HCT116 (cell line): Measurements from ENCODE around the gene EPSTI1. TPM values are rescaled to one million over a fixed set of nuclear protein-coding genes. Genes with fewer than 3 reads are reported as not detected.
"Not testable (repeated sequence)": the region's sequence is repeated elsewhere in the genome, so short reads cannot be mapped to it uniquely, and the experiment has no call there.

Experiments used
- ATAC-seq: fragments of 200-7000 bp; cut with Tn5 transposase; 2 replicates; pipeline ENCODE4 v1.9.1; 2020; ENCODE audit warnings: mild to moderate bottlenecking, moderate library complexity
- BruUV-seq: library from RNA; stranded (reverse); fragments of 400-500 nt; replicated peaks from 2 replicates; lab custom pipeline; 2021; lab: Mats Ljungman, UMichigan
- CTCF ChIA-PET: fragments of 300-600 bp; sonication (Branson Sonifier 250); formaldehyde crosslinking; loops from one replicate; lab custom pipeline; 2021; ENCODE audit warnings: antibody characterized with exemption; lab: Charles Lee
- POLR2A ChIA-PET: fragments of 300-600, 350-600 bp; sonication (Branson Sonifier 250); formaldehyde crosslinking; loops from one replicate; lab custom pipeline; 2021; ENCODE audit warnings: antibody characterized with exemption; lab: Charles Lee
- RAD21 ChIA-PET, 2 experiments: fragments of 300-600 bp; sonication (Branson Sonifier 250); formaldehyde crosslinking; loops; one replicate each; lab custom pipeline; 2023; ENCODE audit warnings: low total read pairs in 2 of 2; ENCODE audit not compliant: uncharacterized antibody in 2 of 2, unreplicated experiment in 2 of 2, low non-redundant PET in 1 of 2; lab: Charles Lee
- DNase-seq: peaks from one replicate; pipeline ENCODE4 v3.0.0-alpha.2; 2010; ENCODE audit warnings: low read depth, low spot score
- H2AFZ ChIP-seq: fragments of 200-600 bp; shearing (Covaris generic), sonication (generic); 2 replicates; pipeline ENCODE4 v1.6.1; 2017; ENCODE audit warnings: low read depth, mixed run types, mixed read lengths, antibody characterized with exemption, low read length; ENCODE audit not compliant: poor library complexity, severe bottlenecking
- H3K27ac ChIP-seq: 2 replicates; pipeline ENCODE4 v1.5.1; 2012; ENCODE audit warnings: low read depth, low read length
- H3K27me3 ChIP-seq: fragments of 200-600 bp; sonication (generic); 2 replicates; pipeline ENCODE4 v1.6.1; 2016; ENCODE audit warnings: mixed run types, low read length, mixed read lengths; ENCODE audit not compliant: insufficient read depth
- H3K36me3 ChIP-seq, 2 experiments: fragments of 200-500 bp in 1 of 2; fragments of 200-600 bp in 1 of 2; sonication (Bioruptor generic) in 1 of 2; sonication (generic) in 1 of 2; 2 replicates each; pipeline versions ENCODE4 v1.5.1 to v1.6.1; 2014 to 2016; ENCODE audit warnings: low read length in 2 of 2, inconsistent platforms in 1 of 2, mixed read lengths in 1 of 2, mixed run types in 1 of 2; ENCODE audit not compliant: insufficient read depth in 2 of 2, control insufficient read depth in 1 of 2
- H3K4me1 ChIP-seq, 2 experiments: fragments of 200-600 bp in 1 of 2; sonication (generic) in 1 of 2; 2 replicates each; pipeline versions ENCODE4 v1.5.1 to v1.6.1; 2012 to 2017; ENCODE audit warnings: low read length in 2 of 2, inconsistent platforms in 1 of 2, mild to moderate bottlenecking in 1 of 2, mixed read lengths in 1 of 2, mixed run types in 1 of 2, moderate library complexity in 1 of 2; ENCODE audit not compliant: insufficient read depth in 2 of 2, control insufficient read depth in 1 of 2
- H3K4me2 ChIP-seq: fragments of 200-600 bp; sonication (generic); 2 replicates; pipeline ENCODE4 v1.6.1; 2017; ENCODE audit warnings: mixed run types, low read length, mixed read lengths
- H3K4me3 ChIP-seq, 2 experiments: fragments of 200-600 bp in 1 of 2; sonication (generic) in 1 of 2; replicated peaks in 1 of 2; 2 replicates each; pipeline ENCODE4 v1.5.1; 2011 to 2016; ENCODE audit warnings: low read length in 2 of 2, control low read depth in 1 of 2, low read depth in 1 of 2, mild to moderate bottlenecking in 1 of 2, mixed read lengths in 1 of 2, mixed run types in 1 of 2
- H3K79me2 ChIP-seq: fragments of 200-600 bp; sonication (generic); 2 replicates; pipeline ENCODE4 v1.6.1; 2017; ENCODE audit warnings: mild to moderate bottlenecking, mixed run types, low read length, moderate library complexity, mixed read lengths; ENCODE audit not compliant: insufficient read depth
- H3K9ac ChIP-seq: fragments of 200-600 bp; sonication (generic); 2 replicates; pipeline ENCODE4 v1.6.1; 2016; ENCODE audit warnings: low read length, mixed read lengths
- H3K9me2 ChIP-seq: fragments of 200-600 bp; sonication (generic), shearing (Covaris generic); 2 replicates; pipeline ENCODE4 v1.6.1; 2017; ENCODE audit warnings: mixed run types, mild to moderate bottlenecking, moderate library complexity; ENCODE audit not compliant: insufficient read depth
- H3K9me3 ChIP-seq, 2 experiments: fragments of 200-500 bp in 1 of 2; fragments of 200-600 bp in 1 of 2; sonication (Bioruptor generic) in 1 of 2; sonication (generic) in 1 of 2; 2 replicates each; pipeline ENCODE4 v1.6.1; 2014 to 2017; ENCODE audit warnings: low read length in 2 of 2, mixed read lengths in 2 of 2, inconsistent platforms in 1 of 2, low read depth in 1 of 2, mild to moderate bottlenecking in 1 of 2, mixed run types in 1 of 2, moderate library complexity in 1 of 2; ENCODE audit not compliant: control insufficient read depth in 1 of 2, insufficient read depth in 1 of 2
- H4K20me1 ChIP-seq: fragments of 200-600 bp; sonication (generic), shearing (Covaris generic); 2 replicates; pipeline ENCODE4 v1.6.1; 2017; ENCODE audit warnings: mixed run types, mild to moderate bottlenecking, moderate library complexity; ENCODE audit not compliant: insufficient read depth
- EZH2 ChIP-seq: fragments of 200-600 bp; sonication (generic); IDR thresholded peaks from 2 replicates; pipeline ENCODE4 v1.6.1; 2017; ENCODE audit warnings: antibody characterized with exemption, mixed run types
- JUND ChIP-seq: IDR thresholded peaks from 2 replicates; pipeline ENCODE4 v1.6.1; 2012
- RAD21 ChIP-seq: IDR thresholded peaks from 2 replicates; pipeline ENCODE4 v1.6.1; 2012; ENCODE audit warnings: low read depth, mild to moderate bottlenecking
- intact Hi-C: fragments of 100-400 bp; cut with micrococcal nuclease; formaldehyde crosslinking; loops from 2 replicates; pipeline ENCODE4 v1.10.0; 2022
- total RNA-seq: library from RNA; stranded (reverse); gene quantifications from one replicate; pipeline ENCODE4 v1.2.1, GENCODE V29; 2021; ENCODE audit not compliant: unreplicated experiment

Gene EPSTI1
- total RNA-seq, 1 experiment from 2014 or later, result 0.69 TPM

- H3K27ac ChIP-seq, result no peak overlapping the region
- H3K79me2 ChIP-seq, result no peaks in the 10 kb centered on the region
- H3K36me3 ChIP-seq, result no peaks in the 10 kb centered on the region
- ChIA-PET POLR2A (no interaction called here), CTCF (no interaction called here), RAD21 (no interaction called here)
- H3K4me3 ChIP-seq, result no peak overlapping the region
- ATAC-seq, result no peak
- no peak overlapping the region for H3K9ac ChIP-seq
- TF ChIP-seq RAD21, result no peak
- TF ChIP-seq EZH2, result no peak
- BruUV-seq, result no TSS peak
- H4K20me1 ChIP-seq, result no peaks in the 10 kb centered on the region
- no peaks in the 10 kb centered on the region for H3K9me3 ChIP-seq
- intact Hi-C loops, result no loop called here
- no peaks in the 10 kb centered on the region for H3K9me2 ChIP-seq
- H2AFZ ChIP-seq, result no peak overlapping the region
- peaks cover 0 to 25% of the 10 kb centered on the region in 2 experiments; a peak in 2 of 4 replicates for H3K4me1 ChIP-seq
- no peaks in the 10 kb centered on the region for H3K27me3 ChIP-seq
- H3K4me2 ChIP-seq, result no peak overlapping the region
- DNase-seq, result no peak
Measured at GRCh38 chr13:42994878-42995277, 2.8 kb upstream of the EPSTI1 start.

GRCh38 chr13:42992764-42993122, 702 bp upstream of the EPSTI1 start:
- intact Hi-C loops, result no loop called here
- POLR2A ChIA-PET, result no interaction called here

GRCh38 chr13:42991233-42991897, 676 bp downstream of the EPSTI1 start:
- H3K4me3 ChIP-seq, result peak overlapping the region; percentile 35 to 54
- H3K27me3 ChIP-seq, H3K9me2 ChIP-seq, intact Hi-C loops, H3K36me3 ChIP-seq, H3K79me2 ChIP-seq, H4K20me1 ChIP-seq, H3K27ac ChIP-seq, DNase-seq, BruUV-seq, H3K9me3 ChIP-seq, RAD21 ChIA-PET: not testable (repeated sequence)
- POLR2A ChIA-PET, result interaction anchor here (1.7 kb wide), 1 partner anchor 814 kb away, joined by 3 read pairs; no protein-coding TSS in a partner anchor
- CTCF ChIA-PET, result interaction anchor here (1.0 kb wide), 1 partner anchor 23 kb away, joined by 3 read pairs; no protein-coding TSS in a partner anchor
- H3K9ac ChIP-seq, result peak overlapping the region; percentile 37
- ATAC-seq, result peak; percentile 21; the same call in 1 of the 2 replicates
- peak overlapping the region; percentile 63 for H2AFZ ChIP-seq
- peaks cover 0 to 18% of the 10 kb centered on the region in 2 experiments; a peak in 2 of 4 replicates for H3K4me1 ChIP-seq
- H3K4me2 ChIP-seq, result peak overlapping the region; percentile 68

More at GRCh38 chr13:42992764-42993122, 702 bp upstream of the EPSTI1 start:
- ATAC-seq (no peak), DNase-seq (no peak)
- Histone ChIP-seq H3K9me3 (no peaks in the 10 kb centered on the region), H3K9me2 (no peaks in the 10 kb centered on the region), H3K4me1 (peaks cover 0 to 25% of the 10 kb centered on the region in 2 experiments; a peak in 2 of 4 replicates), H3K4me3 (peak overlapping the region in 1 of 2 experiments; percentile 54; a peak in 3 of 4 replicates), H3K79me2 (no peaks in the 10 kb centered on the region), H4K20me1 (no peaks in the 10 kb centered on the region), H3K4me2 (peak overlapping the region; percentile 68), H2AFZ (peak overlapping the region; percentile 63), H3K36me3 (no peaks in the 10 kb centered on the region), H3K9ac (peak overlapping the region; percentile 37; the same call in 1 of the 2 replicates), H3K27me3 (no peaks in the 10 kb centered on the region), H3K27ac (no peak overlapping the region)
- RAD21 ChIA-PET, result interaction anchor here in 1 of 2 experiments (0.6 kb wide), 1 partner anchor 27 kb away, joined by 3 read pairs; no protein-coding TSS in a partner anchor
- CTCF ChIA-PET, result interaction anchor here (0.6 to 1.3 kb wide), 2 partner anchors 23 to 745 kb away, joined by 3 to 4 read pairs; no protein-coding TSS in a partner anchor
- BruUV-seq, result no TSS peak
- TF ChIP-seq JUND, result no peak
